Measurements from ENCODE around the gene NFATC2.

GRCh38 chr20:51371720-51372119 is 170.8 kb downstream of the NFATC2 start:
- TF ChIP-seq, protein P1, sequence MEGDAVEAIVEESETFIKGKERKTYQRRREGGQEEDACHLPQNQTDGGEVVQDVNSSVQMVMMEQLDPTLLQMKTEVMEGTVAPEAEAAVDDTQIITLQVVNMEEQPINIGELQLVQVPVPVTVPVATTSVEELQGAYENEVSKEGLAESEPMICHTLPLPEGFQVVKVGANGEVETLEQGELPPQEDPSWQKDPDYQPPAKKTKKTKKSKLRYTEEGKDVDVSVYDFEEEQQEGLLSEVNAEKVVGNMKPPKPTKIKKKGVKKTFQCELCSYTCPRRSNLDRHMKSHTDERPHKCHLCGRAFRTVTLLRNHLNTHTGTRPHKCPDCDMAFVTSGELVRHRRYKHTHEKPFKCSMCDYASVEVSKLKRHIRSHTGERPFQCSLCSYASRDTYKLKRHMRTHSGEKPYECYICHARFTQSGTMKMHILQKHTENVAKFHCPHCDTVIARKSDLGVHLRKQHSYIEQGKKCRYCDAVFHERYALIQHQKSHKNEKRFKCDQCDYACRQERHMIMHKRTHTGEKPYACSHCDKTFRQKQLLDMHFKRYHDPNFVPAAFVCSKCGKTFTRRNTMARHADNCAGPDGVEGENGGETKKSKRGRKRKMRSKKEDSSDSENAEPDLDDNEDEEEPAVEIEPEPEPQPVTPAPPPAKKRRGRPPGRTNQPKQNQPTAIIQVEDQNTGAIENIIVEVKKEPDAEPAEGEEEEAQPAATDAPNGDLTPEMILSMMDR (IDR thresholded peaks at IDR 0.05 in 4 of 5, conservative IDR thresholded peaks at IDR 0.05 in 1 of 5) = no peak
- TF ChIP-seq POLR2A (IDR thresholded peaks at IDR 0.05) = no peak
